Stimulated activated CD8-positive, alpha-beta memory T cell treated with anti-CD3 and anti-CD28 coated beads, Interleukin-2, amount 100 ng/mL, for 1 hour (primary cell): ENCODE results near the gene ISCA1.

Experiments
- DNase-seq, 2 donors: peaks; one replicate each; pipeline ENCODE4 v3.0.0-alpha.2; 2020; ENCODE audit warnings: low read depth in 2 of 2

ISCA1 gene

GRCh38 chr9:86285261-86285660 lies 2.9 kb upstream of the ISCA1 start:
- no peak for DNase-seq

GRCh38 chr9:86282979-86283535 lies 719 bp upstream of the ISCA1 start:
- DNase-seq: no peak

GRCh38 chr9:86281593-86282076 lies 703 bp downstream of the ISCA1 start:
- no peak for DNase-seq

GRCh38 chr9:86280580-86280979 lies 1.8 kb downstream of the ISCA1 start:
- no peak for DNase-seq

GRCh38 chr9:86279839-86280238 lies 2.5 kb downstream of the ISCA1 start:
- no peak for DNase-seq

- no peak for DNase-seq
Measured at GRCh38 chr9:86277072-86277471, 5.3 kb downstream of the ISCA1 start.

GRCh38 chr9:86275962-86276361 lies 6.4 kb downstream of the ISCA1 start:
- no peak for DNase-seq

- DNase-seq: no peak
Measured at GRCh38 chr9:86274821-86275643, 7.3 kb downstream of the ISCA1 start.

- DNase-seq: no peak
Measured at GRCh38 chr9:86272221-86272620, 10.1 kb downstream of the ISCA1 start.

GRCh38 chr9:86263876-86264275 lies 18.5 kb downstream of the ISCA1 start:
- DNase-seq: no peak

- no peak for DNase-seq
Measured at GRCh38 chr9:86262492-86262891, 19.8 kb downstream of the ISCA1 start.

- no peak for DNase-seq
Measured at GRCh38 chr9:86259557-86259956, 22.8 kb downstream of the ISCA1 start, which contains the start of gene C9orf153. C9orf153 (minus strand) TSS chr9:86259657; CDS start chr9:86229603, 30,054 bp downstream.

- DNase-seq: no peak
Measured at GRCh38 chr9:86257391-86257790, 24.9 kb downstream of the ISCA1 start.

GRCh38 chr9:86256653-86257052 lies 25.7 kb downstream of the ISCA1 start:
- no peak for DNase-seq

- DNase-seq: no peak
Measured at GRCh38 chr9:86253577-86253976, 28.8 kb downstream of the ISCA1 start.

- no peak for DNase-seq
Measured at GRCh38 chr9:86252870-86253269, 29.5 kb downstream of the ISCA1 start.

- DNase-seq: no peak
Measured at GRCh38 chr9:86250123-86250522, 32.2 kb downstream of the ISCA1 start.

GRCh38 chr9:86248746-86249145 lies 33.6 kb downstream of the ISCA1 start:
- no peak for DNase-seq

GRCh38 chr9:86246752-86247161 lies 35.6 kb downstream of the ISCA1 start:
- DNase-seq: no peak

- no peak for DNase-seq
Measured at GRCh38 chr9:86242071-86242470, 40.3 kb downstream of the ISCA1 start.

- DNase-seq: no peak
Measured at GRCh38 chr9:86241216-86241615, 41.1 kb downstream of the ISCA1 start.

- DNase-seq: no peak
Measured at GRCh38 chr9:86238861-86239770, 43.2 kb downstream of the ISCA1 start.
